ENCODE measurements around the gene TSPAN31.

GRCh38 chr12:57797933-57798332, 53.1 kb downstream of the TSPAN31 start:
- TF ChIP-seq TARDBP (IDR thresholded peaks at IDR 0.05), result no peak
- TF ChIP-seq SP1 (IDR thresholded peaks at IDR 0.05), result no peak
- no peak for TF ChIP-seq NFRKB (IDR thresholded peaks at IDR 0.05)
- TF ChIP-seq ELF4 (IDR thresholded peaks at IDR 0.05), result no peak
- no peak for TF ChIP-seq FOXK2 (IDR thresholded peaks at IDR 0.05)
